ENCODE data around the gene HYI. TPM values are rescaled to one million over a fixed set of nuclear protein-coding genes. Genes with fewer than 3 reads are reported as not detected.

The HYI gene
- total RNA-seq, 4 donors from 2014 or later, result 40.3 to 121 (median 49.1) TPM

GRCh38 chr1:43435146-43436145, 18.3 kb downstream of the HYI start:
- TF ChIP-seq CTCF (IDR thresholded peaks at IDR 0.05; ENCODE audit: low read depth), result no peak

- TF ChIP-seq CTCF (IDR thresholded peaks at IDR 0.05; ENCODE audit: low read depth), result no peak
Measured at GRCh38 chr1:43434256-43434655, 19.5 kb downstream of the HYI start.

- TF ChIP-seq CTCF (IDR thresholded peaks at IDR 0.05; ENCODE audit: low read depth), result no peak
Measured at GRCh38 chr1:43432907-43433306, 20.8 kb downstream of the HYI start.

GRCh38 chr1:43432171-43432860, 21.4 kb downstream of the HYI start:
- TF ChIP-seq CTCF (IDR thresholded peaks at IDR 0.05; ENCODE audit: low read depth), result no peak

- TF ChIP-seq CTCF (IDR thresholded peaks at IDR 0.05; ENCODE audit: low read depth), result no peak
Measured at GRCh38 chr1:43431676-43432075, 22.1 kb downstream of the HYI start.

GRCh38 chr1:43430831-43431230, 22.9 kb downstream of the HYI start:
- TF ChIP-seq CTCF (IDR thresholded peaks at IDR 0.05; ENCODE audit: low read depth), result no peak

- no peak for TF ChIP-seq CTCF (IDR thresholded peaks at IDR 0.05; ENCODE audit: low read depth)
Measured at GRCh38 chr1:43427941-43428340, 25.8 kb downstream of the HYI start.

All from subcutaneous adipose tissue (tissue), 4 donors.